HG03045 (cell line): Measurements from ENCODE around the gene FRMD1.

Source experiments
- ATAC-seq: cut with Tn5 transposase; IDR thresholded peaks from one replicate; pipeline ENCODE4 v1.9.1; 2021; ENCODE audit warnings: mild to moderate bottlenecking, moderate library complexity; ENCODE audit not compliant: unreplicated experiment

FRMD1 gene

DNA sequence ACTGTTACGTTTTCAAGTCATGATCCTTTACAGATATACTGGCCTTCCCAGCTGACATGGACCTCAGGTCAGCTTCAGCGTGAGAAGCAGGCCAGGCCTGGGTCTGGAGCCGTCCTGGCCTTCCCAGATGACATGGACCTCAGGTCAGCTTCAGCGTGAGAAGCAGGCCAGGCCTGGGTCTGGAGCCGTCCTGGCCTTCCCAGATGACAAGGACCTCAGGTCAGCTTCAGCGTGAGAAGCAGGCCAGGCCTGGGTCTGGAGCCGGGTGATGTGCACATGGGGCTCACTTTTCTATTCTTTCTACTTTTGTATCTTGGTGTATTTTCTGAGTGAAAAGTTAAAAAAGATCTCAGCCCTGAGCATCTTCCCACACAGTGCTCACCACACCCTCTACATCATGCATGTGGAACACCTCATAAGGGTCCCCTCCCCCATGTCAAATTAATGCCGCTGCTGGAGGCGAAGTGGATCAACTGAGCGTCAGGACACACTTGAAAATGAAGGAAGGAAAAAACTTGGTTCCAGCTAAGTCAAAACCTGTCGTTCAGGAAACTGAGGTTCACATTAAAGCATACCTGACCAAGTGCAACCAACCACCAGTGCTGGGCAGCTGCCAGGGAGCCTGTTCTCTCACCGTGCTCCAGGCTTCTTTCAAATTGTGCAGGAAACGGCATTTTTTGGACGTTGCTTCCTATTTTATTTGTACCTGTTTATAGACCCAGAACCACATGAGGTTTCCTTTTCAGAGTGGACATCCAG, 49.4 kb downstream of the FRMD1 start:
- ATAC-seq = no peak

DNA sequence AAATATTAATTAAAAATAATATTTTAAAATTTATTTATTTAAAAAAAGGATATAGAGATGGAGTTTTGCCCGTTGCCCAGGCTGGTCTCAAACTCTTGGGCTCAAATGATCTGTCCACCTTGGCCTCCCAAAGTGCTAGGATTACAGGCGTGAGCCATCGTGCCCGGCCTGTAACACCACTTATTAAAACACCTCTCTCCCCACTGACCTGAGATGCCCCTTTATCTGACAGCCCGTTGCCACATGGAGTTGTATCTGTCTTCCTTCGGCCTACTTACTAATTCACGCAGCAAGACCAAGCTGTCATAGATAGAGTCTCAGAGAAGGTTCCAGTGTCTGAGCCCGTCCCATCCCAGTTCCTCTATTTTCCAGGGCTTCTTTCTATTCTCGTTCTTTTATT, 50.8 kb downstream of the FRMD1 start:
- no peak for ATAC-seq

DNA sequence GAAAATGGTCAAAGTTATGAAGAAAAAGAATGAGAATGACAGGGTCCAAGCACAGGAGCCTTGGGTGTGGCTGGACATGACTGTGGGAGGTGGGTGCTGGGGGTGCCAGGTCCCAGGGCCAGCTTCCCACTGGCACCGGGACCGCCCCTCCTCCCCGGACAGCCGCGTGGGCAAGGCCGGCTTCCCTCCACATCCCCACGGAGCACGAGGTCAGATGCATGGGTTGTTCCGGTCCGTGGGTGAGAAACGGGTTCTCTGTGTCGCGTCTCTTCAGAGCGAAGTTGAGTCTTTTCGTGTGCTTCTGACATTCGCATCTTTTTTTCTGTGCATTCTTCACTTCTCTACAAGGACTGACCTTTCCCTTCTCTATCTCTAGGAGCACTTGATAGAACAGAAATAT, 51.5 kb downstream of the FRMD1 start:
- no peak for ATAC-seq

DNA sequence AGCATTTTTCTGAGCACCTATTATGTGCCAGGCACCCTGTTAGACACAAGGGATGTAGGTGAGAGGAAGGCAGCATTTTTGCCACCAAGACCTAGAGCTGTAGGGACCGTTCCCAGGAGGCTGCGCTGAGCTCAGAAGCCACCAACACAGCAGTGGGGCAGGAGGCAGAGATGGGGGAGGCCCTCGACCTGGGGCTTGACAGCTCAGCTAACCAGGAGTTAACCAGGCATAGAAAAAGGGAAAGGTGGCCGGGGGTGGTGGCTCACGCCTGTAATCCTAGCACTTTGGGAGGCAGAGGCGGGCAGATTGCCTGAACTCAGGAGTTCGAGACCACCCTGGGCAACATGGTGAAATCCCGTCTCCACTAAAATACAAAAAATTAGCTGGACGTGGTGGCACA, 52.1 kb downstream of the FRMD1 start:
- no peak for ATAC-seq

DNA sequence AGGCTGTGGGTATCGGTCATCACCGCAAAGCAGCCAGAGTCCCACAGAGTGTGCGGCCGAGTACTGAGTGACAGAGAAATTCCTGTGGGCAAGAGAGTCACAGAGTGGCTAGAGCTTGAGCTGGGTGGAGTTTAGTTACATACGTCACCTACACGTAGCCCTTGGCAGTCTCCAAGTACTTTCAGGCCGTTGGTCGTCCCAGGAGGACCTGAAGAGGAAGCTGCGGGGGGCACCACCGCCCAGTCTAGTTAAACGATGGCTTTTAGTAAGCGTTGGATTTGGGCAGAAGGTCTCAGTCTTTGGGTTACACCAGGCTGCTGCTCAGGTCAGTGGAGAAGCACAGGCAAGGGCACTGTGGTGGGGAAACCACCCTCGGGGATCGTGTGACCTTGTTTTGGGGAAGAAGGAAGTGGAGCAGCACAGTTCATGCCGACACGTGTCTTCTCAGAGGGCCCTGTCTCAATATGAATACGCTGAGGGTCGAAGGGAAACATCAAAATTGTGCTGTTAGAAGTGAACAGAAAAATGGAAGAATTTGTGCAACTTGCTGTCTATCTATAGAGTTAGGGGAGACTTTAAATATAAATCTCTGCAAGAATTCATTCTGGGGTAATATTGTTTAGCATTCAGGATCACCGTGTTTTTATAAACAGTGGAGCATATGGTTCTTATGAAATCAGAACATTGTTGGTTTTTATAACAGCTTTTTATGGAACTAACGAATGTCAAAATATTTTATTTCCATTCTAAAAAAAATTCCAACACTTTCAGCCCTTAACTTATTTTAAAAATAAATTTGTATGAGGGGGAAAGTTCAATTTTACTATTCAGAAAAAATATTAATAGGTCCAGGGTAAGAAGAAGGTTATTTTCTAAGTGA, 52.9 kb downstream of the FRMD1 start:
- ATAC-seq = no peak

DNA sequence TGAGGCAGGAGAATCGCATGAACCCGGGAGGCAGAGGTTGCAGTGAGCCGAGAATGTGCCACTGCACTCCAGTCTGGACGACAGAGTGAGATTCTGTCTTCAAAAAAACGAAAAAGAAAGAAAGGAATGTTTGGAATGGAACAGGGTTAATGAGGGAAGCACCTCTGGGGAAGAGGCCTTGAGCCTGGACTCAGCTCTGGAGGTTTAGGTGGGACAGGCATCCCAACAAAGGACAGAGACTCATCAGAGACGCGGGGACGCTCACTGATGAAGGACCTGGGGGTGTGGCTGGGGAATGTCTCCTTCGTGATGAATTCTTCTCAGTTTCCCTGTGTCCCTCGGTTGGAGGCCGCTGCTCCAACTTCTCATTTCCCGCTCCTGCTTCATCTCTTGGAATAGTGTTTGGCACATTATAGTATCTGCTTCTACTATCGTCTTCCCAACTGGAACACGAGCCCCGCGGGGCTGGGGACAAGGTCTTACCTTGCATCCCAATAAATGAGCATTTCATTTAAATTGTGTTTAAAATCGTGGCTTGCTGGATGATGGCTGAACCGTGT, 54.0 kb downstream of the FRMD1 start:
- ATAC-seq = no peak

DNA sequence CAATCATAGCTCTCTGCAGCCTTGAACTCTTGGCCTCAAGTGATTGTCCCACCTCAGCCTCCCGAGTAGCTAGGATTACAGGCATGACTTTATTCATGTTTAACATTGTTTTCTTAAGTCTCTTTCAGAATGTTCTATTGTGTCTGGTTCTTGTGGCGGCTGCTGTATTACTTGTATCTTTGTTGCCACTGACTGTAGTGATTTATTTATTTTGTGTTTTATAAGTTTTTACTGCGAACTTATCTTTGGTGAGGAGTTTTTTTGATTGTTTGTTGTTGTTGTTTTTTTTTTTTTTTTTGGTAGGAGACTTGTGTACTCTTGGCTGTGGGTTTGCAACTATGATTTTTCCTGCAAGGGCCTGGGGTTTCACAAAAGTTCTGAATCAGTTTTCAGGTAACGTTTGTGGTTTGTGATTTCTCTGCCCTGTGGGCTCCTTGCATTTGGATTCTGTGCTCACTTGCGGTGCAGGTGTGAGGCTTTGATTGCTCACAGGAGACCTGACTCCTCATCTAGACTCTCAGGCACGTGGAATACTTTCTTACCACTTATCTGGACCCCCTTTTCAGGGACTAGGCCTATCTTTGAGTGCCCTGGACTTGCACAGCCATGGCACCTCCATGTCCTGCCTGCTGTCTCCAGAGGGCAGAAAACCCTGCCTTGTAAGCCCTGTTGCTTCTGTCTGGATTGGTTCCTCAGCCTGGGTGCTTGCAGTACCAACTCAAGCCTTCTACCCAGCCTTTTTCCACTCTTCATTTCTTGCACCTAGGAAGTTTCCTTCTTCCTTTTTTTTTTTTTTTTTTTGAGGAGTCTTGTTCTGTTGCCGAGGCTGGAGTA, 56.3 kb downstream of the FRMD1 start:
- no peak for ATAC-seq

DNA sequence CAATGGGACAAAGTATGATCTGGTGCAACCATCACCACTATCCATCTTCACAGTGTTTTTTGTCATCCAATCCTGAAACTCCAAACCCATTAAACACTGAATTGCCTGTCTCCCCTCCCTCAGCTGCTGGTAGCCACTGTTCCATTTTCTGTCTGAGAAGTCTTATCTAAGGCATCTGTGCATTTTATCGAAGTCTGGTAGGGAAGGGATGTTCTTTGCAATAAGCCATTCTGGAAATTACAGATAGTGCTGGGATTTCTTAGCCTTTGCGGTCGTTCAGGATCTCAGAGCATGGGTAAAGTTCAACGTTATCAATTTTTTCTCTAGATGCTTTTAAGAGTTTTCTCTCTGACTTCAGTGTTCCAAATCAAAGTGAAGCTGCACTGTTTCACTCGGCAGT, 57.4 kb downstream of the FRMD1 start:
- no peak for ATAC-seq

DNA sequence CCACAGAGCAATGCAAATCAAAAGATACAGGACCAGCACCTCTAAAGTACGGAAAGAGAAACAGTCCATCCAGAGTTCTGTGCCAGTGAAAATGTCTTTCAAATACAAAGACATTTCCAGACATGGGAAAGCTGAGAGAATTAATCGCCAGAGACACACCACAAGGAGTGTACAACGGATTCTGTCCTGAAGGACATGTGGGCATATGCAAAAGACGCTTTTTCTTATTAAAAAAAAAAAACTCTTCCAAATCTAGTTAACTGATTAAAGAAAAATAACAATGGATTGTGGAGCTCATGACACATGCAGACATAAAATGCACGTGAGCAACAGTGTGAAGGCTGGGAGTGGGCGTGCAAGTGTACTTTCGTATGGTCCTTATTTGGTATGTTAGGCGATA, 58.8 kb downstream of the FRMD1 start:
- ATAC-seq = no peak

DNA sequence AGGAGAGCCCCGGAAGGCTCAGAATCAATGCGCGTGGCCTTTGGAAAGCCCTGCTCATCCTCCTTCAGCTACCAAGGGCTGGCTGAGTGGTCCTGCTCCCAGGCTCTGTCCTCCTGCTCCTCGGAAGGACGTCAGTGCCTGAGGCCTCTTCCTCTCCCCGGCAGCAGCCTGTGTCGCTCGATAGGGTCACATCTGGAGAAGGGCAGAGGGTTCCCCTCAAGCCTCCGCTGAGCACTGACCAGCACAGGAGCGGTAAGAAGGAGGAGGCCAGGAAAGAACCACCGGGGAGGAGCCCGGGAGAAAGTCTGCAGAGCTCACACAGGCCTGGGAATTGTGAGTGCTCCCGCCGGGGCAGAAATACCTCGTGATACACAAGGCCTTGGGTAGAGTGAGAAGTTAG, 60.3 kb downstream of the FRMD1 start:
- ATAC-seq = no peak

DNA sequence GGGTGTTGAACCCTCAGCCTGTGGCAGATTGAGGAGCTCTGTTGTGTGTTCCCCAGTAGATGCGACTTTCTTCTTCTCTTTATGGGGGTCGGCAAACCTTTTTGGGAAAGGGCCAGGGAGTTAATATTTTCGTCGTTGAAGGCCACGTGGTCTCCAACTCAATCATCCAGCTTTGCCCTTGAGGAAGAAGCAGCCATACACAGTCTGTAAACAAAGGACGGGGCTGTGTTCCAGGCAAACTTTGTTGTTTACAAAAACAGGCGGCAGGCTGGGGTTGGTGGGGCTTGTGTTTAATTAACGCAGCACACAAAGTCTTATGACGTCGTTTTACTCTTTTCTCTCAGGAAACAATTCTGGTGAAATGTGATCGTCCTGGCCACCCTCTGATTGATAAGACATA, 61.4 kb downstream of the FRMD1 start:
- no peak for ATAC-seq

DNA sequence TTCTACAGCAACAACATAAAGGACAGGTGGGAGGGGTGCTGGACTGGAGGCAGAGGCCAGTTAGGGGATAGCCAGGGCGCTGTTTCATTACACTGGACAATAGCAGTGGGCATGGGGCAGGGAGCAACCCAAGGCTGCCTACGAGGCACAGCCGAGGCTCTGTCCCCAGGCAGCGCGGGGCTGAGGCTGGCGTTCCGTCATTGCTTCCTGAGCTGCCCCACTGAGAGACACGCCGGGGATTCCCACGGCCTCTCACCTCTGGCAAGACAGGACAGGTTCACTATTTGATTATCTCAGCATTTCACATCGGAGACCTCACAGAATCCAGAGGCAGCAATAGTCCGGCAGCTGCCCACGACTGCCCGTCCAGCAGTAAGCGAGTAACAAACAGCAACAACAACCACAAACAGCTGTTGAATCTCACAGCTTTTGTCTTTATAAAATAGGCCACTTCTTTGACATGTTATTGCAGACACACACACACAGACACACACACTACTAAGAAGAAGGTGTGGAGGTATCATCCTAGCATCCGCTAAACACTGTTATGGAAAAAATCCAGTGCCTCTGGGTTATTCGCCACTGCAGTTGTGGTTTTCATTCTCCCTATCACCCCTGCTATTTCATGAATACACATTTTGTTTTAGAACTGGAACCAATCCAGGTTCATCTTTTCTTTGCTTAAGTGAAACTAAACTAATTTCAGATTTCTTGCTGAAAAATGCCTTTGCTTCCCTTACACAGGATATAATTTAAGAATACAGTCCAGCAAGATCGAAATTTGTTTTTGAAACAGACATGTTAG, 62.1 kb downstream of the FRMD1 start:
- ATAC-seq = no peak

DNA sequence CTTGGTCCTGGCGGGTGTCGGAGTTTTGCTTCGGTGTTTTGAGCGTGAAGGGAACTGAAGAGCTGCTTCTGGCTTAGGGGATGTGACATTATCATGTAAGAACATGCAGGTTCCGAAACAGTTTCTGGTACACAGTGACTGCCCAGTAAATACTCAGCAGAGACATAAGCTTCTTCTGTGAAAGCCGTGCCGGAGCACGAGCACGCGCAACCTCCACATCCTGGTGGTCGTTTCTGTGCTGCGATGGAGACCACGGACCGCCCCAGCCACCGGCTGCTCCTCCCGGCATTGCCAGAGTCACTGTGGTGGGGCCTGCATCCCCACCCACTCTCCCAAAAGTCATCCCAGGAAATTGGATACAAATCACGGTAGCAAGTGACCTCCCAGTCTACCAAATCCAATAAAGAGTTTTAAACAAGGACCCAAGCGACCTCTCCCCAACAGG, 62.8 kb downstream of the FRMD1 start:
- ATAC-seq = no peak

DNA sequence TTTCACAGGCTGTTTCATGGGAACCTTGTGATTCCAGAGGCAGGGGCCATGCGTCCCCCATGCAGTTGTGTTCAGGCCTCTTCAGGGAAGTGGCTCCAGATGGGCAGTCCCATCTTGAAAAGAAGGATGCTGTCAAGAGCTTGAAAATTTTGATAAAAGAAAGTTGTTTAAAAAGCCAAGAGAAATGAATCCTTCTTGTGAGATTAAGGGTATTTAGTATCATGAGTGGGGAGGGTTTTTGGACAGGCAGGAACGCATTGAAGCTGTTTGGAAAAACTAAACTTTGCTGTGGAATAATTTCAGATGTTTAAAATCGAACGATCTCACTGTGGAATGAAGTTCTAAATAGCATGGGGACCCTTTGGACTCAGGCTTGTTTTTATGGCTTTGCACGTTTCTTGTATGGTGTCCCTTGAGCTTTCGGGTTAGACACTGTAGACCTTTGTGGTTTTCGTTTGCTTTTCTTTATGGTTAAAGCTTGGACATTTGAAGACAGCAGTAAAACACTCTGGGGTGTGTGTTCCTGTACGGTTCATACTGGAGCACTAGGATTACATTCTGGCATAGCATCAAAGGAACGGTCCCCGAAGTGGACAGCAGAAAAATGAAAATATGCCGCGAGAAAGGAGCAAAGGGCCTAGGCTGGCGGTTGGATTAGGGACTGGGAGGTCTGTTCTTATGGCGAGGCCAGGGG, 63.4 kb downstream of the FRMD1 start:
- ATAC-seq = no peak

DNA sequence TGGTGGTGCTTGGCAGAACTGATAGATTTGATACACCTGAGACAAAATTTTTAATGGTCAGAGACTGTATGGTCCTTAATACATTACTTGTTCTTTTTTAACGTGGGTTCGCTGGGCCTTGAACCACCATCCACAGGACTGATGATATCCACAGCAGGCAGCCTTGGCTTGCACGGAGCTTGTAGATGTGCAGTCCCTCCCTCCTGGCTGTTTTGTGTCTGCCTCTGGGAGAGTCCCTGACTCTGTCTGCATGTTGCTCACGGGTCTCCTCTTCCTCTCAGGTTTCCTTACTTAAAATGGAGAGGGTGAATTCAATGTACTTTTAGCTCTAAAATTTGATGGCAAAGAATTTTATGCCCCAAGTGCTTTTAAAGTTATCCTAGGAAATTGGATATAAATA, 64.0 kb downstream of the FRMD1 start:
- ATAC-seq = no peak

DNA sequence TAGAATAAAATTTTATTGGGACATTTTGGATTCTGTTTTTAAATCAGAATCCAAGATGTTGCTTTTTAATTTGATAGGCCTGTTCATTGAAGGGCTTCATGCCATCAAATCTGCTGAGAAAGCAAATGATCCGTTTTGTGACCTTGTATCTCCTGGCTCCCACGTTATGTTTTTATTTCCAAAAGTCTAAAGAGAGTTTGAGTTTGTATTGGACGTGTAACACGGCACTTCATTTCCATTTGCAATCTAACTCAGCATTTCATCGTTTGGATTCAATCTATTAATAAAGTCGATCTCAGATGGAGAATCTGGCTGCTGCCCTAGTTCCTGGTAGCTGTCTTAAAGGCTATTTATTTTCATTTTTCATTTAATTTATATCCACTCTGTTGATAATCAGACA, 64.6 kb downstream of the FRMD1 start:
- no peak for ATAC-seq

DNA sequence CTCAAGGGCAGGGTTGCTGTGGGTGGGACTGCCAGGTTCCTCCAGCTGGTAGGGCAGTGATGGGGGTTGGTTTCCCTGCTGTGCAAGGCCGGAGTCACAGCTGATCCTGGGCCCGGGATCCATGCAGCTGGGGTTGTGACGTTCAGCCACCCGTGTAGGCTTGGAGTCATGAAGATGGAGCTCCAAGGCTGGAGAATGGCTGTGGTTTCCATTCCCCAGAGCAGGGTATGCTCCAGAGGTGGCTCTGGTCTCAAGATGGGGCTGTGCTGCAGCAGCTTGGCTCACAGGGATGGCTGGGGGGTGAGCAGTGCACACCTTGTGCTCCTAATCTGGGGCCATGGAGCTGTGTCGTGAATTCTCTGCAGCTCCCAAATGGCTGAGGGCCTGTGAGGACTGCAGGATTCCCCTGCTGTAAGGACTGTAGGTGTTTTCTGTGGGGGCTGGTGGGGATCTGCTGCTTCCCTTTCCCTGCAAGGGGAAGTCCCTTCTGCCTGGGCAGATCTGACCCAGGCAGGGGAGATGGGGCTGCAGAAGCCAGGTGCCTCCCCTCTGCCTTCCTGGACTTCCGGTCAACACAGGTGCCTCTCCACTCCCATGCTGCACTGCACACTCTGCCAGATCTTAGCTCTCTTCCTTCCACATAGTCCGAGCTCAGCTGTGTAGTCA, 65.6 kb downstream of the FRMD1 start:
- no peak for ATAC-seq

DNA sequence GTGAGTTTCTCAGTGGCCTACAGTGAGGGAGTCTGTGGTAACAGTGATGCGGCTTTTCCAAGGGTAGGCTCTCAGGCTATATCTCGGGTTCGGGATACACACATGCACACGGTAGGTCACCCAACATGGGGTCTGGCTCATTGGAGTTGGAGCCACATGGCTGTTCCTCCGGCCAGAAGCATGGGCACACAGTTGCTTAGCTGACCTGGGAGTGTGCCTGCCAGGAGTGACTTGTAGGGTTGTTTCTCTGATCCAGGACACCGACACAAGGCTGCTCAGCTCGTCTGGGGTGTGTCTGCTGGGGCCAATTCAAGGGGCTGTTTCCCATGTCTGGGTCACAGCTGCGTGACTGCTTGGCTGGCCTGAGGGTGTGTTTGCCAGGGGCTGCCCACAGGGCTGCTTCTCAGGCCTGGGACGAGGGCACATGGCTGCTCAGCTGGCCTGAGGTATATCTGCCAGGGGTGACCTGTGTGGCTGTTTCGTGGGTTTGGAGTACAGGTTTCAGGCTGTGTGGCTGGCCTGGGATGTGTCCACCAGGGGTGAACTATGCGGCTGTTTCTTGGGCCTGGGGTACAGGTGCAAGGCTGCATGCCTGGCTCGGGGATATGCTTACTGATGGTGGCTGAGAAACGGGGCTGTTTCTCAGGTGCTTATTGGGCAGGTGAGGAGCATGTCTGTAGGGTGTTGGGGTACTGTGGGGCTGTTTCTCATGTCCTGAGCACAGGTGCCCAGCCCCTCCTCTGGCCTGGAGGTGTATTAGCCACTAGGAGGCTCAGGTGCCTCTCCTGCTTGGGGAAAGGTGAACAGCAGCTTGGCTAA, 66.4 kb downstream of the FRMD1 start:
- ATAC-seq = no peak
